Measurements from ENCODE around the gene ATP13A5.

ATP13A5 gene

DNA sequence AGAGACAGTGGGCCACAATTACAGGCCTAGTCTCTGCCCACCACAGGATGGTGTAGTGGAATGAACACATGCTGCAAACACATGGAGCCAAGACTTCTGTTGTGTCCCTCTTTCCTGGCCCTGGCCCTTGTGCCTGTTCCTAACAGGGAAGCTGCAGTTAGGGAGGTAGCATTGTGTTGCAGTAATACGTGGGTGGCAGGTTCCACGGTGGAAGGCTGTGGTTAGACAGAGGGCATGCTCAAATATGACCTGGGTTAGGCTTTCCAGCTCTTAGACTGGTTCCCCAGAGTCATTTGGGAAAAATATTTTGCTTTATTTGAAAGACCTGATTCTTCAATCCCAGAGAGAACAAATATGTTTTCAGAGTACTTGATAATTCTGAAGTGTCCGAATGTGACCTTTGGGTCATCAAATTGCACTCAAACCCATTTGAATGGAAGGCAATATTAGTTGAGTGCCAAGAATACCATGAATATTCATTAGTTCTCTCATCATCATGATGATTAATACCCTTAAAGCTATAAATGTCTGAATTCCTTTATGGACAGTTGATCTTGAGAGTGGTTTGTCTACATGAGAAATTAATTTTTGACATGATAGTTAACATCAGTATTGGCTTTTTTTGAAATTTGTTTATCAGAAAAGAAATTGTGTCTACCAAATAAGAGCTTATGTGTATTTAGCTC, 109.1 kb downstream of the ATP13A5 start:
- no peak for FAIRE-seq

DNA sequence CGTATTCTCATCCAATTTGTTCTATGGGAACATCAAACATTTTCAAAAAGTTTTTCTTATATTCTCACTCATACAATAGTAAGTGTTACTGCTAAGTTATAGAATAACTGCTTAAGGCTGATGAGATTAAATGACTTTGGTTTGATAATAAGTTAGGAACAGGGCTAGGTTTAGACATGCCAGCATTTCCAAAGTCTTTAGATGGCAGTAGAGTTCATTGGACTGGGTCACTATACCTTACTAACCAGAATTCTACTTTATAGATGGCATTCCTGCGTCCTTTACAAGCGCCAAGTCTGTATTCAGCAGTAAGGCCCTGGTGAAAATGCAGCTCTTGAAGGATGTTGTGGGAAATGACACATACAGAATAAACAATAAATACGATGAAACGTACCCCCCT, 115.8 kb downstream of the ATP13A5 start:
- no peak for FAIRE-seq

DNA sequence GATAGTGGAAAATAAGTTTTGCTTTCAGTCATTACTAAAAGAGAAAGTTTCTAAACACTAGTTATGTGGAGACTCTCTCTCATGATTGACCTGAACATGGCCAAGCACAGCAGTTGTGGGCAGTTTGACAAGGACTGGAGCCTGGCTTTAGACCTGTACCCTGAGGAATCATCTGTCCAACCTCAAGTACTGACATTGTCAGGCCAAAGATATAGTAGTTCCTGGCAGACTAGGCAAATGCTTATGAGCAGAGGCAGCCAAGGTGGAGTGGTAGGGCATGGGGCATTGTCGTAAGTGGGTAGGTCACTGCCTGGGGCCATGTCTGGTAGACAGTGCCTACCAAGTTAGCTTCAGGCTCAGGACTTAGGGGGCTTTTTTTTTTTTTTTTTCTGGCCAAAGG, 116.6 kb downstream of the ATP13A5 start:
- FAIRE-seq = no peak

DNA sequence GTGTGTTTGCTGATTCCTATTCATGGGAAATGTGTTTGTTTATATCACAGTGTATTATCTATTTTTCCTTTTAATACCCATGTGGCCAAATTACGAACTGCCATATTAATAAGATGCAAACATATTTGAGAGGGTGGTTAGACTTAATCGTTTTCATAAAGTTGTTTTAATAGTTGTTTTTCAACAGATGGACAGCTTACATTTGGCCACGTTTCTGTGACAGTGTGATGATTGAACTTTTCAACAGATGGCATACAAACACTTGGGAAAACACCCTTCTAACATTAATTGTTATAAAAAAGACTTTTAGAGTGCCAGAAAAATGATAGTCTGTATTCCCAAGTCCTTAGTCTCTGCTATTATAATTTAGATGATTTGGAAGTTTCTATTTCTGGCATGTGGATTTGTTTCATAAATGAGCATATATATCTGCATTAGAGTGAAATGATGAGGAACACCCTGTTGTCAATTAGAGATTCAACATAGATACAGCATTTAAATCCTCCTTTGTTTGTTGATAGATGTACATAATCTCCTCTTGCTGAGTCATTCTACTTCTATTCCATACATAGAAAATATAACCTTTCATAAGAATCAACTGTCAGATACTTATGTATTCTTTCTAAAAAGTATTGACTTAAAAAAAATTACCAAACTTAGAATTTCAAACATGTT, 124.4 kb downstream of the ATP13A5 start:
- no peak for FAIRE-seq

DNA sequence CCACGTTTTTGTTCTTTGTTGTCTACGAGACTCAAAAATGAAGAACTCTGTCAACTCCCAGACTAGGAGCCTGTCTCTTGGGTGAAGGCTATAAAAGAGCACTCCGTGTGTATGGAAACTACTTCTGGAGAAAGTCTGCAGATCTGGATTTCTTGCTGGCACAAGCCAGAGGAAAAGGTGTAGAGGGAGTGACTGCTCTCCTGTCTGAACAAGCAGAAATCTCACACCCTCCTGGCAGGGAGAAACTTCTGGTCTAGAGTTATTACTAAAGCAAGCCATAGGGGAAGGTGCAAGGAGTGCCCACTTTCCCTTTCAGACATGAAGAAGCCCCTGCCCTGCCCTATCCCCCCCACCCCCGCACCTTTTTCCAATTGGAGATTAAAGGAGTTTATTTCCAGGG, 128.1 kb downstream of the ATP13A5 start:
- FAIRE-seq = no peak

DNA sequence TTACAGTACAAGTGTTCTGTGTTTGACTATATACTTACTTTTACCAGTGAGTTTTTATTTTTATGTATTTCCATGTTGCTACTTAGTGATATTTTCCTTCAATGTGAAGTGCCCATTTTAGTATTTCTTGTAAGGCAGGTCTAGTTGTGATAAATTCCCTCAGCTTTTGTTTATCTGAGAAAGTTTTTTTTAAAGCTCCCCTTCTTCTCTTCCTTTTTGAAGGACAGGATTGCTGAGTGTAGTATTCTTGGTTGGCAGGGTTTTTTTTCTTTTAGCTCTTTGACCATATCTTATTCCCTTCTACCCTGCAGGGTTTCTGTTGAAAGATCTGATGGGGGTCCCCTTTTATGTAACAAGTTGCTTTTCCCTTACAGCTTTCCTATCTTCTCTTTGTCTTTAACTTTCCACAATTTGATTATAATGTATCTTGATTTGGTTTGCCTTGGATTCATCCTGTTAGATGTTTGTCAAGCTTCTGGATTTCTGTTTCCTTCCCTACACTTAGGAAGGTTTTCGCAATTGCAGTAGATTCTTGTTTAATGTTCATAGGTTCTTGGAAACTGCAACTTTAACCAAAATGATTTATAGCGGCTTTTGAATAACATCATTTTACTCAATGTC, 129.6 kb downstream of the ATP13A5 start:
- FAIRE-seq = no peak

DNA sequence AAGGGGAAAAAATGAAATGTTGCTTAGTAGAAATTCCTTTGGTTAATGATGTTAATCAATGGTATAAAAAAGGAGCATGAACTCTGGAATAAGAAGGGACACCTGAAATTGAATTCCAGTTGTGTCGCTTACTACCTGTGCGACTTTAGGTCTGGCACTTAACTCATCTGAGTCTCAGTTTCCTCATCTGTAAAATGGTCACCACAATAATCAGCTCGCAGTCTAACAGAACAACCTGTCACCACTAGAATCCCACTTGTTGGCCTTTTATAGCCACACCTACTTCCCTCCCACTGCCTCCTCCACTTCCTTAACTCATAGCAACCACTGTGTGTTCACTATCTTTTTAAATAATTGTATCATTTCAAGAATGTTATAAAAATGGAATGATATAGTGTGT, 135.0 kb downstream of the ATP13A5 start:
- FAIRE-seq = no peak

DNA sequence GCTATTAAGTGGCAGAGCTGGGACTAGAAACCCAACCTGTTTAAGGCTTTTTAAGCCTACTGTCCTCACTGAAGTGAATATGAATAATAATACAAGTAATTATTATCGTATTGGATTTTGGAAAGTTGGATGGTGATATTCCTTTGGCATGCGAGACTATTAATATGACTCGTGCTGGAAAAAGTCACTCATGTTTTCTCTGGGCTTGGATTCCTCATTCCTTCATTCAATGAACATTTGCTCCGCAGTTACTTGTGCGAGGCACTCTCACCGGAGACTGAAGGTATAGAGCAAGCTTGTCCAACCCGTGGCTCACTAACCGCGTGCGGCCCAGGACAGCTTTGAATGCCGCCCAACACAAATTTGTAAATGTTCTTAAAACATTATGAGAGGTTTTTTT, 136.8 kb downstream of the ATP13A5 start:
- FAIRE-seq = no peak

DNA sequence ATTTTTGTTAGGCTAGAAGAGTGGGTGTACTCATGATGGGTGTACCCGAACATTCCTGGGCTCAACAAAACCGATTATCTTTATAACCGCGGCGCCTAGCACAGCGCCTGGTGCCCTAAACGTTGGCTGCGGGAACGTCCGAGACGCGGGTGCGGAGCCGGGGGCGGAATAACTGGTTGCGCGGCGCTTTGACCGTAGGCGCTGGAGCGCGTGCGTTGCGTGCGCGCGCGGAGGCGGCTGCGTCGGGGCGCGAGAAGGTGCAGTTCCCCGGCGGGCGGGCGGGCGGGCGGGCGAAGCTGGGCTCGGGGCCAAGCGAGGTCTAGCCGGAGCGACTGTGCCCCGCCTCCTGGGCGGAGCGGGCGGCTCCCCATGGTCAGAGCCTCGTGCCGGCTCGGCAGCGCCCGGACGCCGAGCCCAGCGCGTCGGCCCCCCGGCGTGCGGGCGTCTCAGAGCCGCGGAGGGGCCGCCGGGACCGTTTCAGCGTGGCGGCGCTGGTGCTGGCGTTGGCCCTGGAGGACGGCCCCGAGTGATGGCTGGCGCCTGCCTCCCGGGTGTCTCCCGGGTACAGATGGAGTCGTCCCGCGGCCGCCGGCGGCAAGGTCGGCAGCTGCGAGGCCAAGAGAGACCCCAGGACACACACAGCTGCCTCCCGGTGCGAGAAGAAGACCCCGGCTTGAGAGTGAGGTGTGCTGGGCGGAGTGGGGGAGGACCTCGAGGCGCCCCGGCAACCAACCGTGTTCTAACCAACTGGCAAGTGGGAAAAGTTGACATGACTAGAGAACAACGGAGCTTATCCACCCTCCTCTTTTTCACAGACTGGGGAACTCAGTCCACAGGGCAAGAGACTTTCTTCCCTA, 137.5 kb downstream of the ATP13A5 start, which contains the start of gene PLAAT1:
PLAAT1 (plus strand) TSS at position 373 of the 857 bp plus-strand sequence. CDS start 14,429 bp downstream, outside the sequence.
- no peak for FAIRE-seq

DNA sequence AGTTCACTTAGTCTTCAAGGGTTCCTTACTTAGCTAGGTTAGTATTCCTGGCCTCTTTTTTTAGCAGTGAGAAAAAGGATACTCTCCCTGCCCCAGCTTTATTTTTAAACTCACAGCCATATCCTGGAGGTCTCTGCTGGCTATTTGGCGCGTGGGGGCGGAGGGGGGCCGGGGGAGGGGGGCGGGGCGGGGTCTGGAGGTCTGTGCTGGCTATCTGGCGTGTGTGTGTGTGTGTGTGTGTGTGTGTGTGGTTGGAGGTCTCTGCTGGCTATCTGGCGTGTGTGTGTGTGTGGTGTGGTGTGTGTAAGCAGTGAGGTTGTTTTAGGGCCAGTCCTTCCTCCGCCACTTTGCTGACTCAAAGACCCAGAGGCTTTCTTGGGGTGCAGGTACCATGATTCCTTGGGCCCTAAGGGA, 138.1 kb downstream of the ATP13A5 start:
- FAIRE-seq = no peak

DNA sequence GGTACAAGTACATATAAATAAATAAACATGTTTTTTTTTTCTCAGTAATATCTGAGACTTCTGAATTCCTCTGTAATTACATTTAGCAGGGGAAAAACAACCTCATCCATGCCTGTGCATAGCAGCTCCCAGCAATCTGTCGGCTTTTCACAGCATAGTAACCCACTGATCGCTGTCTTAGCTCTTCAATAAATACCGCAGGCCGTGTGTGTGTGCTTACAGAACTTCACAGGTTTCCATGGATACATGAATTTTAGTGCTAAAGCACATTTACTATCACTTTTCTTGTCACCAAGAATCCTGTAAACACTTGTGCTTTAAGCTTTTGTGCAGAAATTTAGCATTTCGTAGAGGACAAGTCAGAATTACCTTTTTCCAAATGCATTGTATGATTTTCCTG, 141.5 kb downstream of the ATP13A5 start:
- FAIRE-seq = no peak

DNA sequence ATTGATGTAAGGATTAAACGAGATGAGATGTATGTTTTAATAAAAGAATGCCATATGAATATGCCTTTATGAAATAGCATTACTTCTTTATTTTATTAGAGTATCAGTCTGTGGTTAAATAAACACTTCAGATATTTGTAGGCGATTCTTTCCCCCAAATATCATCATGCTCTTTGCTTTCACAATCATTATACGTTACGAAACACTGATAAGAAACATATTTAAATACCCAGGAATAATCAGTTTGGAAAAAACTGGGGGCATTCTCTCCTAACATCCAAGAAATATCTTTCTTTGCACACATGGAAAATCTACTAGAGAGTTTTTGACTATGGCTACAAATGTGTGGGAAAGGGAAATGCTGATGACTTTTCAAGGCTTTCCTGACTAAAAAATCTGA, 142.0 kb downstream of the ATP13A5 start:
- FAIRE-seq = no peak

DNA sequence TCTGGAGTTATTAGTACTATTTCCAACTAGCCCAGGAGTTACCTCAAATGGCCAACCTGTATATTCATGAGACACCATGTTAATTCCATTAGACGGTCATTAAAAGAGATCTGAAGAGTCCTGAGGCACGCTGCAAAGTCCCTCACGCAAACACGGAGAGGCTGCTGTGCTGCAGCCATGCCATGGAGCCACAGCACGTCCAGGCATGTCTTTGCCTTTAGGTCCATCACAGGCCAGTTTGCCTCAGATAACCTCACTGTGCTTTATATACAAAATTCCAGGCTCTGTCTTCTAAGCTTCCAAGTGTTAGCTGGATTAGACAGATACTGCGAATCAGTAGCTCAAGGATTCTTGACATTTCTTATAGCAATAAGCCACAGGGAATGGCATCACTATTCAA, 147.4 kb downstream of the ATP13A5 start:
- FAIRE-seq = no peak

DNA sequence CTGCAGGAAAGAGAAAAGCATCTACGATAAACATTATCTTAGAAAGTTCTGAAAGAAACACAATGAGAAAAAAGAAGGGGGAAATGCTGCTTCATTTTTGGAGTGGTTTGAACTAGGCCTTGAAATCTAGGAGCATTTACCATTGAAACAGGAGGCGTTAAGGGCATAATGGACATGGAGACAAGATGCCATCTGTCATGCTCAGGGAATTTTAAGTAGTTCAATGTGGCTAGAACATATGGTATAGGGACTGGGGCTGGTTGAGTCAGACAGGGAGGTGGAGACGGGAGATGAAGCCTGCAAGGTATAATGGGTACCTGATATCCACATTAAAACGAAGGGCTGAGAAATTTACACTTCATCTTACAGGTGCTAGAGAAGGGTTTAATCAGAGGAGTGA, 147.9 kb downstream of the ATP13A5 start:
- no peak for FAIRE-seq

DNA sequence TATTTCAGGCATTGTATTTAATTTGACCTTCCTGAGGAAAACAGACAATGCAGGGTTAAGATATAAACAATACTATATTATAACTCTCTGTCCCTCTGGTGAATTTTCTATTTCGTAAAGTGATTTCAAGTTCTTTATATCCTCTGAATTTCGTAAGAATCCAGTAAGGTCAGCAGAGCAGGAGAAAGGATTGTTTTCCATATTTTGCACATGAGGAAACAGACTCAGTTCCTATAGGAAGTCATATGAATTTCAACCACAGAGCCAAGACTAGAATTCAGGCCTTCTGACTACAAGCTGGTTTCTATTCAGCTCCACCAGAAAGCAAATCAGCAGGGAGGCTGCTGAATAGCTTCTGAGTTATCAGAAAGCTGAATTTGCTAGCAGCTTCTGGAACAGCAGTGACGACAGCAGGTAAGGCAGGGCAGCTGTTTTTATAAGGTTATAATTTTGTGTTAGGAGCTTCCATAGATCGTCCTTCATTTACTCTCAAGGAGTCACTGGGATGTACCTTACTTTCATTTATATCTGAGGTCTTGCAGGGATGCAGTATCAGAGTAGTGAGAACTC, 148.6 kb downstream of the ATP13A5 start:
- FAIRE-seq = no peak

DNA sequence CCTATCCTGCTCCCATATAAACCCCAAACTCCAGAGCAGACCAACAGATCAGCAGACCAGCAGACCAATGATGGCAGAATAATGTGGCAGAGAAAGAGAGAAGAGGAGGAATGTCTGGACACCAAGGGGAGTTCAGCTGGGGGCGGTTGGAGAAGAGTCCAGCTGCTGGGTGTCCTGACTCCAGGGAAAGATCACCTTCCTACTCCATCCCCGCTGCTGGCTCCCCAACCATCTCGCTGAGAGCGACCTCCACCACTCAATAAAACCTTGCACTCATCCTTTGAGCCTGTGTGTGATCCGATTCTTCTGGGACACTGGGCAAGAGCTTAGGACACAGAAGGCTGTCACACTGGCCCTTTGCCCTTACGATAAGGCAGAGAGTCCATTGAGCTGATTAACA, 150.3 kb downstream of the ATP13A5 start:
- no peak for FAIRE-seq

DNA sequence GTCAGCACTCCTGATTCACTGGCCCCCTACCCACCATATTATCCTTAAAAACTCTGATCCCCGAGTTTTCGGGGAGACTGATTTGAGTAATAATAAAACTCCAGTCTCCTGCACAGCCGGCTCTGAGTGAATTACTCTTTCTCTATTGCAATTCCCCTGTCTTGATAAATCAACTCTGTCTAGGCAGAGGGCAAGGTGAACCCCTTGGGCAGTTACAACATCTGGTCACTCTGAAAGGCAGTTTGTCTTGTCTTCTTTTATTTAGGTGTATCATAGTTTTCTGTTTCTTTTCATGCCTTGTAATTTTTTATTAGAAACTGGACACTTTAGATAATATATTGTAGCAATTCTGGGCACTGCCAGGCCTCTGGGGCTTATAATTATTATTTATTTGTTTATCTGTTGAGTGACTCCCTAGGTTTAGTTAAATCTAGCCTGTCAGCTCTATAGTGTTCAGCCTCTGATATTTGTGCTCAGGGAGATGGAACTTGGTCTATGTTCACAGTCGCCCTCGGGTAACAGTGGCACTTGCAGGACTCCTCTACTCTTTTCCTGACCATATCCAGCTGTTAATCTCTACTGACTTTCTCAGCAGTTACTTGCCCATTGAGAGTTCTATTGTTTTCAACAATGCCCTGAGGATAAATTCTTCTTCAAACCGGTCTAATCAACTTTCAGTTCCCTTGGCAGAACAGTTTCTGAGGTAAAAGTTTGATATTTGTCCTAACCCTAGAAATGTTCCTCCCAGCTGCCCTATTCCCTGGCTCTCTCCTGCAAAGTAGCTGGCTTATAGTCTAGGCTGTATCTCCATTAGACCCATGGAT, 153.0 kb downstream of the ATP13A5 start:
- no peak for FAIRE-seq

Data from G401.6 (cell line).